ENCODE measurements around the gene WFIKKN2.
"Not testable (repeated sequence)": the region's sequence is repeated elsewhere in the genome, so short reads cannot be mapped to it uniquely, and the experiment has no call there.

WFIKKN2 gene, protein sequence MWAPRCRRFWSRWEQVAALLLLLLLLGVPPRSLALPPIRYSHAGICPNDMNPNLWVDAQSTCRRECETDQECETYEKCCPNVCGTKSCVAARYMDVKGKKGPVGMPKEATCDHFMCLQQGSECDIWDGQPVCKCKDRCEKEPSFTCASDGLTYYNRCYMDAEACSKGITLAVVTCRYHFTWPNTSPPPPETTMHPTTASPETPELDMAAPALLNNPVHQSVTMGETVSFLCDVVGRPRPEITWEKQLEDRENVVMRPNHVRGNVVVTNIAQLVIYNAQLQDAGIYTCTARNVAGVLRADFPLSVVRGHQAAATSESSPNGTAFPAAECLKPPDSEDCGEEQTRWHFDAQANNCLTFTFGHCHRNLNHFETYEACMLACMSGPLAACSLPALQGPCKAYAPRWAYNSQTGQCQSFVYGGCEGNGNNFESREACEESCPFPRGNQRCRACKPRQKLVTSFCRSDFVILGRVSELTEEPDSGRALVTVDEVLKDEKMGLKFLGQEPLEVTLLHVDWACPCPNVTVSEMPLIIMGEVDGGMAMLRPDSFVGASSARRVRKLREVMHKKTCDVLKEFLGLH

DNA sequence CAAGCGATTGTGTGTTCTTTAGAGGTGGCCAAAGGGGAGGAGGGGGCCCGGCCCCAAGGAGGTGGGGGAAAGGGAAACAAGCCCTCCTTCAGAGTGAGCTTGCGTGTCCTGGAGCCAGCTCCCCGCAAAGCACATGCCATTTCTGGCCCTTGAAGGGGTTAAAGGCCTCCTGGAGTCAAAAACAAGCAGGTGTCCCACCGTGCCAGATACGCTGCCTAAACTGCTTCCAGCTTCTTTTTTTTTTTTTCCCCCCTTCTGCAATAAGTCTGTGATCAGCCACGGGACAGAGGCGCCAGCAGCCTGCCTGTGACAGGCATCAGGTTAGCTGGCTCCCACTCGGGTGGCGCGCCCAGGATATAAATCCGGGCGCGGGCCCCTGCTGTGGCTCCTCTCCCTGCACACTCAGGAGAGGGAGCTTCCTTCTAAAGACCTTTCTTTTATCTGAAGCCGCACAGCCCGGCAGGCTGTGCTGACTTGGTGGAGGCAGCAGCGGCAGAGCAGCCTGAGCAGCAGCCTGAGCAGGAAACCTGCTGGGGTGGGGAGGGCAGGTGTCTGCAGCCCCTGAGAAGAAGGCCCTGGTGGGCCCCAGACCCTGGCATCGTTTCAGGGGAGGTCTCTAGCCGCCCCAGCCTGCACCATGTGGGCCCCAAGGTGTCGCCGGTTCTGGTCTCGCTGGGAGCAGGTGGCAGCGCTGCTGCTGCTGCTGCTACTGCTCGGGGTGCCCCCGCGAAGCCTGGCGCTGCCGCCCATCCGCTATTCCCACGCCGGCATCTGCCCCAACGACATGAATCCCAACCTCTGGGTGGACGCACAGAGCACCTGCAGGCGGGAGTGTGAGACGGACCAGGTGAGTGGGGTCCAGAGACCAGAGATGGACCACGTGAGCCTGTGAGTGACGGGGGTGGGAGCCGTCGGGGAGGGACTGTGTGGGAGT is at the start of gene WFIKKN2:
Gene WFIKKN2 (plus strand): TSS at position 286 of the 934 bp plus-strand sequence. CDS start 352 bp downstream, at position 638.
- DNase-seq (ENCODE audit: low read depth) = no peak

DNA sequence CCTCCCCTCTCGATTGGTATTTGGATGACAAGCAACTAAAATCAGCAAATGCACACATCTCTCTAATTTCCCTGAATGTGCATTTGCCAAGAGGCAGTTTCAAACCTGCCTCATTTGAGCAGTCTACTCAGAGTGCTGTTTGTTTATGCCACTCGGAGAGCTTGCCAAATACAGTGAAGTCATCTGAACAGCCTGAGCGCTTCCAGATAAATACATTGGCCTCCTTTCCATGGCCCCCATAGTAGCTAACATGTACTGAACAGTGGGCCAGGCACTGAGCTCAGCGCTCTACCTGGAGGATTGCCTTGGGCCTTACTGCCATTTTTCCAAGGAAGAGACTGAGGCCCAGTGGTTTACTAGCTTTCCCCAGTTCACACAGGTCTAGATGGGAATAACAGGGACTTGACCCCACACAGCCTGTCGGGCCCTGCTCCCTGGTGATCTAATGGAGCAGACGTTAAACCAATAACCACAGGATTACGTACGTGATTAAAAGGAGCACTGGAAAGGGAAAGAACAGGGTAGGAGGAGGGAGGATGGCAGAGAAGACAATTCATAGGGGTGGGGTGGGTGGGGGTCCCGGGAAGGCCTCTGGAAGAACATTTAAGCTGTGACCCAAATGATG is 49.3 kb upstream of the WFIKKN2 start:
- DNase-seq (ENCODE audit: low read depth) = no peak

DNA sequence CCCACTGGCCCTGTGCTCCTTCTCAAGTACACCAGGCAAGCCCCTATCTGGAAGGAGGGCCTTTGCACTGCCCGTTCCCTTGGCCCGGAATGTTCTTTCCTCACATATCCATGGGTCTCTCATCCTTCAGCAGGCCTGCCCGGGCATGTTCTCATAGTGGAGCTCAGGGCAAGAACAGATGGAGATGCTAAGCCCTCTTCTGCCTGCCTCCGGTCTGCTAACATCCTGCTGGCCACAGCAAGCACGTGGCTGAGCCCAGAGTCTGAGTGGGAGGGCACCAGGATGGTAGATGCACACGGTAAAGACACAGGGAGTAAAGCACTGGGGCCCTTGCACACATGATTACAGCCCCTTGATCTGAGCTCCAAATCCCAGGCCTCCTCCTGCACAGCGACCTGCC is 48.3 kb upstream of the WFIKKN2 start:
- no peak for DNase-seq (ENCODE audit: low read depth)

DNA sequence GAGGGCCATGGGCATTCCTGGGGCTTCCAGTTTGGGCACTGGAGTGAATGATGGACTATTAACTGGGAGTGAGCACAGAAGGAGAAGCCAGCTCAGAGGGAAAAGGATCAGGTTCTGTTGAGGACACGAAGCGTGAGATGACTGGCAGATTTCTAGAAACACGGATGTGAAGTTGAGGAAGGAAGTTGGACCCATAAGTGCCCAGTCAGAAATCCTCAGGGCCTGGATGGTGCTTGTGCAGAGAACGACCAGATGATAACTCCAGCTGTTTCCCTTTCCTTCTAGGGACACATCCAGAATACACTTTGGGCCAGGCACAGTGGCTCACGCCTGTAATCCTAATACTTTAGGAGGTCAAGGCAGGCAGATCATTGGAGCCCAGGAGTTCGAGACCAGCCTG is 44.8 kb upstream of the WFIKKN2 start:
- DNase-seq (ENCODE audit: low read depth) = no peak

DNA sequence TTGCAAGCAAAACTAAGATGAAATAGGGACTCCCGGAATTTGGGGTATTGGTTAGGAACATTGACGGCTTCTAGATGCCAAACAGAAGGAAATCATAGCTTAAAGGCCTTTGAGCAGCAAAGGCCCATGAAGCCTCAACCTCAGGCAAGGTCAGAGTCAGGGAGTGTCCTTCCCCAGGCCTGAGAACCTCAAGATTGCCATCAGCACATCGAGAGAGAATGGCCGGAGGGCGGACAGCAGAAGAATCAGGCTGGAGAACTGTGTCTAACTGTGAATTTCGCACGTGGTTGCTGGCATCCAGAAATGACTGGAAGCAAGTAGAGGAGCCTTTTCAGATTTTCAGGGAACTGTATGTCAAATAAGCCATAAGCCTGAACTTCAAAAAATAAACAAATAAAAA is 43.3 kb upstream of the WFIKKN2 start:
- DNase-seq (ENCODE audit: low read depth) = no peak

DNA sequence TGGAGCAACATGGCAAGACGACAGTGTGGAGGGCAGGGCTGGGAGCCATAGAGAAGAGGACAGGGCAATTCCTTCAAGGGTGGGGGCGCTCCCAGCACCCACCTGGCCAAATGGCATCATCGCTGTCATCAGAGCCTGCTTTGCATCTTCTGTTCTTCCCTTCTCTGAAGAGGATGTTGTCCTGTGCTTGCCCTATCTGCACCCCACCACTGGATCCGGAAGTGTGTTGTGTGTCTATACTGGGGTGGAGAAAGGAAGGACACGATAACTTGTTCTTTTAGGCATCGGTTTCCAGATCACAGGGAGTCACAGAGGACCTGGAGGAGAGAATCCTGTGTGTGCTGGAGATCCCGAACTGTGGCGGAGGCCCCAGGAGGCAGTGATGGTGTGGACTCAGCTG is 42.4 kb upstream of the WFIKKN2 start:
- no peak for DNase-seq (ENCODE audit: low read depth)

DNA sequence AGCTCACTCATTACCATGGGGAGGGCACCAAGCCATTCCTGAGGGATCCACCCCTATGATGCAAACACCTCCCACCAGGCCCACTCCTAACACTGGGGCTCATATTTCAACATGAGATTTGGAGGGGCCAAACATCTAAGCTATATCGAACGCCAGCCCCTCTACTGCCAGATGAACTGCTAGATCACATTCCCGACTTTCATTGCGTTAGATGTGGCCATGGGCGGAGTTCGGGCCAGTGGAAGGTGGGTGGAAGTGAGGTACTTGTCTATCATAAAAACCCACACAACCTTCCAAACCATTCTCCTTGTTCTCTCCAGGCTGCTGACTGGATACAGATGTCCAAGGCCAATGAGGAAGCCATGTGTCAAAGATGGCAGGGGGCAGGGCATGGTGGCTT is 41.0 kb upstream of the WFIKKN2 start:
- DNase-seq (ENCODE audit: low read depth) = no peak

DNA sequence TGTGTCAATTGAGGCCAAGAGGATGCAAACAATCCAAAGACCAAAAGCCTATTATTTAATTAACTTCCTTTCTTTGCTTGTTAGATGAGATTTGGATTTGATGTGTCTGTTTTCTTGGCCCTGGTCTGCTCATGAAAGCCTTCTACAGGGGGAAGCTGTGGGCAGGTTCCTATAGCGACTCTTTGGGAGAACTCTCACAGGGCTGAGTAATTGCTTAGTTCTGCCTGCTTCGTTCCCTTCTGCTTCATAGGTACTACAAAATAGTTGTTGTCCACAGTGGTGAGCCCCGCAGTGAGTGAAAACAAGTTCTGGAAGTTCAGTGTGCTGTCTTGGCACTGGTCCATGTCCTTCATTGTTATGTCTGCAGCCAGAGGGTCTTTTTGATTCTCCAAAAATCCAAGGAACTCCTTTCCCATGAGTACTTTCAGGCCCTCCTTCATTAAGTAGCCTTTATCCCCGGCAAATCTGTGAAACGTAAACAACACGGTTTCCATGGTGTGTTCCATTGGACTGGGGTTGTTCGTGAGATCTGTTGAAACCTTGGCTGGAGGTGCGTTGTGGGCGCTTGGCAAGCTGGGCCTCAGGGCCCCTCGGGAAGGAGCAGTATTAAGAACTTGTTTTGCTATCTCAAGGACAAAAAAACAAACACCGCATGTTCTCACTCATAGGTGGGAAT is 38.1 kb upstream of the WFIKKN2 start:
- DNase-seq (ENCODE audit: low read depth) = no peak

DNA sequence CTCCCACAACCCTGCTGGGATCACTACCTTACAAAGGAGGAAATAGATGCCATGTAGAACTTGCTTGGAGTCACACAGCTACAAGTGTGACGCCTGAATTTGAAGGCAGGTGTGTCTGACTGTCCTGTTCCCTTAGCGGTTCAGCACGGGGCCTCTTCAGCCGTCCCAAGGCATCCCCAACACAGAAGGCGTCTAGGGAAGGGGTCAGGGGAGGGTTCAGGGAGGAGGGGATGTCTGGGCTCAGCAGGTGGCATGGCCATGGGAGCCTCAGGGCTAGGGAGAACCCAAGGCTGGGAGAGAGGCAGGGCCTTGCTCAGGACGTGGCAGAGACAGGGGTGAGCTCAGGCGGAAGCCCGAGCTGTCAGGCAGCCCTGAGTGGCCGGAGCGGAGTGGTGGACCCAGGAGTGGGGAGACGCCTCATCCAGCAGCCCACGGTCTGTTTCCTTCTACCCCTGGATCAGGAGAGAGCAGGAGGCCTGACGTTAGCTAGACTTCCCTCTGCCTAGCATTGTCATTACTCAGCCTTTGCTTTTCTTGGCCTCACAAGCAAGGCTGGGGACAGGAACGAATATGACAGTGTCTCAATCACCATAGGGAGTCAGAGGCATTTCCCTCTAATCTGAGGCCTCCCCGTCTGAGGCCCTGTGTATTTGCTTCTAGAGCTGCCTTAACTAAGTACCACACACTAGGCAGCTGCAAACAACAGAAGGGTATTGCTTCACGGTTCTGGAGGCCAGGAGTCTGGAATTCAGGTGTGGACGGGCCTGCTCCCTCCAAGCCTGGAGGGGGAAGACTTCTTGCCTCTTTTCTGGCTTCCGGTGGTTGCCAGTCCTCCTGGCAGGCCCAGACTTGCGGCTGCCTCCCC is 36.7 kb upstream of the WFIKKN2 start:
- no peak for DNase-seq (ENCODE audit: low read depth)

DNA sequence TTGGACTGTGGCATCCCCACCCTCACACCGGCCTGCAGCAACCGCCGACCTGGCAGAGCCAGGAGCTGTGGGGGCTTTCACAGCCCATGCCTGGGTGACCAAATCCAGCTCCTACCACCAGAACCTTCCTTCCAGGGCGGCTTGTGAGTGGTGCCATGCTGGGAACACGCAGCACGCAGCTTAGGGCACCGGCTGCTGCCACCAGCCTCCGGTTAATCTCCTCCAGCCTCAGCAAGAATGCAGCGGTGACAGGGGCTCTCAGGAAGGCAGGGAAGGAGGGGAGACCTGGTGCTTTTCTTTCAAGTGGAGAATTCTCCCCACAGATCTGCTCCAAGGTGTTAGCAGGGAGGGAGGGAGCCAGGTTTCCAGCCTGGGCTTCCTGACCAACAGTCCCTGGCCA is 35.8 kb upstream of the WFIKKN2 start:
- no peak for DNase-seq (ENCODE audit: low read depth)

DNA sequence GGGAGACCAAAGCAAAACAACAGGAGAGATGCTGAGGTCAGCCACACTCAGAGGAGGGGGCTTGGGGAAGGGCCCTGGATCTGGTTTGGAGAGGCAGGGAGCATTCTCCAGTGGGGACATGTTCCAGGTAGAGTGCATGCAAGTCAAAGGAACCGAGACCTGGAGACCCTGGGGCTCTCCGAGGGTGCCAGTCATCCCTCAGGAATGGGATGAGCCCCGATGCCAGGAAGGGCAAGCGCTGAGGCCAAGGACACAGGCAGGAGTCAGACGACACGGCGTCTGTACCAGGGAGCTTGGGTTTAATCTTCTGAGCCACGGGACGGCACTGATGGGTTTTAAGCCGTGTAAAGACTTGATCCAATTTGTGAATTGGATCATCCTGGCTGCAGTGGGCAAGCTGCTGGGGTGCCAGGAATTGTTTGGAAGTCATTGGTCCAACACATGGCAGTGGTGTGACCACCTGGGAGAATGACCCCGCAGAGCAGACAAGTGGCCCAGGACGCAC is 35.1 kb upstream of the WFIKKN2 start:
- no peak for DNase-seq (ENCODE audit: low read depth)

DNA sequence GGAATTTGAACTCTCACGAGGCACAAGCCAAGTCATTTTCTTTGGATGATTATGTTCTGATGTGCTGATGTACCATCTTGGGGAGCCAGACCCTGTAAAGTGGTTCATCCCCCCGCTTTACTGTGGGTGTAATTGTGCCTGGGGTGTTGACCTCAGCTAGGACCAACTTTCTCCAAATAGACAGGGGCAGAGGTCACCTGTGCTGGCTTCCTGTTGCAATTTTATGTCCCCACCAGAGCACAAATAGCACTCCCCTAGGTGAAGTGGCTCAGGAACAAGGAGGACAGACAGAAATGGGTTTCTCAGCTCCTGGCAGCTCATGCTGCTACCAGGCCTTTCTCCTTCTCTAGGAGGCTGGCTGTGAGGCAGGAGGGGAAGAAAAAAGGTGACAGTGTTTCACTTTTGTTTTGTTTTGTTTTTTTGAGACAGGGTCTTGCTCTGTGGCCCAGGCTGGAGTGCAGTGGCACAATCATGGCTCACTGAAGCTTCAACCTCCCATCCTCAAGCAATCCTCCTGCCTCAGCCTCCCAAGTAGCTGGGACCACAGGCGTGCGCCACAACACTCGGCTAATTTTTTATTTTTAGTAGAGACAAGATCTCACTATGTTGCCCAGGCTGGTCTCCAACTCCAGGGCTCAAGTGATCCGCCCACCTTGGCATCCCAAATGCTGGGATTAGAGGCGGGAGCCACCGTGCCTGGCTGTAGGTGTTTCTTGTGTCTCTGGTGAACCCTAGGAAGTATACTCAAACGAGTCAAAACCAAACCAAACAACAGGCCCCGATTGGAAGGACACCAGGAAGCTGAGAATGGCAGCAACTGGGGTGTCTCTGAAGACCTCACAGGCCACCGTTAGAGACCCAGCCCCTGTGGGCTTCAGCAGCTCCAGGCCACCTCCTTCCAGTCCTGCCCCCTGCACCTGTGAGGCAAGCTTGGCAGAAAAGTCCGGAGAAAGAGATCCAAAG is 32.5 kb upstream of the WFIKKN2 start:
- DNase-seq (ENCODE audit: low read depth) = no peak

DNA sequence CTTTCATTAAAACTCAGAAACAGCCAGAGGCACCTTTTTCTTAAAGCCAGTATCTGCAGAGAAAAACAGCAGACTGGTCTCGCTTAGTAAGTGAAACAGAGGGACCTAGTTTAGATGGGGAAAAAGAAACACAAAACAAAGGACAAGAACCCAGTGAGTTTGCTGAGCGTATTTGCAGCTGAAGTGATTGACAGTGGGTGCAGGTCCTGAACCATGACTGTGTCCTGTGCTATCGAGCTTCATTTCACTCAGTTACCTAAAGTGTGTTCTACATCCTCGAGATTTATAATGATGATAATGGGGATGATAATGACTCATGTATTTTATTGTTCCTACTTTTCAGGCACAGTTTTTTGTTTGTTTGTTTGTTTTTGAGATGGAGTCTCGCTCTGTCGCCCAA is 31.7 kb upstream of the WFIKKN2 start:
- DNase-seq (ENCODE audit: low read depth) = no peak

DNA sequence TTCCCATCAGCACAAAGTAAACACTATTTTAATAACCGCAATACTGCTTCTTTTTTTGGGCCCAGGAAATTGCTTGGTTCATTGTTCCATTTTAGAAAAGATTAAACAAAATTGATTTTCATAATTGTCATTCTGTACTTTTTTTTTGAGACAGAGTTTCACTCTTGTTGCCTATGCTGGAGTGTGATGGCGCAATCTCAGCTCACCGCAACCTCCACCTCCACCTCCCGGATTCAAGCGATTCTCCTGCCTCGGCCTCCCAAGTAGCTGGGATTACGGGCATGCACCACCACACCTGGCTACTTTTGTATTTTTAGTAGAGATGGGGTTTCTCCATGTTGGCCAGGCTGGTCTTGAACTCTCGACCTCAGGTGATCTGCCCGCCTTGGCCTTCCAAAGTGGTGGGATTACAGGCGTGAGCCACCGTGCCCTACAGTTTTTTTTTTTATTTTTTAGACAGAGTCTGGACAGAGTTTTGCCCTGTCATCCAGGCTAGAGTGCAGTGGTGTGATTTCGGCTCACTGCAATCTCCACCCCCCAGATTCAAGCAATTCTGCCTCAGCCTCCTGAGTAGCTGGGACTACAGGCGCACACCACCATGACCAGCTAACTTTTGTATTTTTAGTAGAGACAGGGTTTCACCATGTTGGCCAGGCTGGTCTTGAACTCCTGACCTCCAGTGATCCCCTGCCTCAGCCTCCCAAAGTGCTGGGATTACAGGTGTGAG is 30.5 kb upstream of the WFIKKN2 start:
- DNase-seq (ENCODE audit: low read depth) = not testable (repeated sequence)

DNA sequence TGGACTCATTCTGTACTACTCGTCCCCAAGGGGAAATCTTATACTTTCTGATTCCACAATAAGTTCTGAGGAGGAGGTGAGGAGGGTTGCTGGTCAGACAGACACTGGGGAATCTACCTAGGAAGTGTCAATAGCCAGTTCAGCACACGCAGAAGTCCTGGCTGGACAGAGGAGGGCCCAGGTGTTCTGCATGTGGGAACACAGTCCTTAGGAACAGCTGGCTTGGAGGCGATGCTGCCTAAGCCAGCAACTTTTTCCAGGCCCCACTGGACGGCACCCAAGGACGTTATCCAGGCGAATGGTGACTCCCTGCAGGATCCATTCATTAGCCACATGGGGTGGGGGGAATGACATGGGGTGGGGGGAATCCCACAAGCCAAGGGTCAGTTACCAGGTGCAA is 29.9 kb upstream of the WFIKKN2 start:
- DNase-seq (ENCODE audit: low read depth) = no peak

DNA sequence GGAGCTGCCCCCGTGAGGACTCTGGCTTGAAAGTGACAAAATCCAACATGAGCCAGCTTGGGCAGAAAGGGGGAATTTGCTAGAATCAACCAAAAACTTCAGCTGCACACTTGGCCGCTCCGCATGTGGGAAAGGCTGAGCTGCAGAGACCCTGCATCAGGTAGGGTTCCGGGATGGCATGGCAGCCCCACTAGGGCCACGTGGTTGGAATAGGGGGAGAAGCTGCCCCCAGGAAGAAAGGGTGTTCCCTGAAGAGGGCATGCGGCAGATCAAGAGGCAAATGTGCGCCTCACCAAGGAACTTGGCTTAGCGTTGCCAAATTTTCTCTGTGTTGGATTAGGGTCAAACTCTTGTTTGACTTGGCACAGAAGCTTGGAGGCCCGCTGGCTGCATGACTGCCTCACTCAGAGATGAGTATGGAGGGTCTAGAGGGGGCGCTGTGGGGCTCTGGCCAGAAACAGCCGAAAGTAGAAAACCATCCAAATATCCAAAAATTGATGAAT is 29.2 kb upstream of the WFIKKN2 start:
- no peak for DNase-seq (ENCODE audit: low read depth)

DNA sequence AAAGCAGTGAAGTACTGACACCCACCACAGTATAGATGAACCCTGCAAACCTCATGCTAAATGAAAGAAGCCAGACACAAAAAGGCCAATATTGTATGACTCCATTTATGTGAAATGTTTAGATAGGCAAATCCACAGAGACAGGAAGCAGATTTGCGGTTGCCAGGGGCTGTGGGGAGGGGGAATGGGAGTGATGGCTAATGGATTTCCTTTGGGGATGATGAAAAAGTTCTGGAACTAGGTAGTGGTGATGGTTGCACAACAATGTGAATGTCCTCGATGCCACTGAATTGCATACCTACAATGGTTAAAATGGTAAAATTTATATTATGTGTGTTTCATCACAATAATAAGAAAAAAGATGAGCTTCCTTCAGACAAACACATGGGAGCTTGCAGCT is 28.4 kb upstream of the WFIKKN2 start:
- no peak for DNase-seq (ENCODE audit: low read depth)

DNA sequence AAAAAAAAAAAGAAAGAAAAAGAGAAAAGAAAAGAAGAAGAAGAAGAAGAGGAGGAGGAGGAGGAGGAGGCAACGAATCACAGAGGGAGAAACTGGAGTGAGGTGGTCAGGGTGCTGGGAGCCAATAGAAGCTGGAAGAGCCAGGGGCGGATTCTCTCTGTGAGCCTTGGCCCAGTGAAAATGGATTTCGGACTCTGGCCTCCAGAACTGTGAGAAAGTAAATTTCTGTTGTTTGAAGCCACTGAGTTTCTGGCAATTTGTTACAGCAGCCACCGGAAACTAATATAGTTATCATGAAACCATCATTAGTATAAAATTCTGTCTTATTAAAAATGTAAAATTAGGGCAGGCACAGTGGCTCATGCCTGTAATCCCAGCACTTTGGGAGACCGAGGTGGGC is 27.7 kb upstream of the WFIKKN2 start:
- no peak for DNase-seq (ENCODE audit: low read depth)

All from activated T-cell treated with anti-CD3 and anti-CD28 coated beads for 1 hour (primary cell).